ENCODE data around the gene MRPS15.

DNA sequence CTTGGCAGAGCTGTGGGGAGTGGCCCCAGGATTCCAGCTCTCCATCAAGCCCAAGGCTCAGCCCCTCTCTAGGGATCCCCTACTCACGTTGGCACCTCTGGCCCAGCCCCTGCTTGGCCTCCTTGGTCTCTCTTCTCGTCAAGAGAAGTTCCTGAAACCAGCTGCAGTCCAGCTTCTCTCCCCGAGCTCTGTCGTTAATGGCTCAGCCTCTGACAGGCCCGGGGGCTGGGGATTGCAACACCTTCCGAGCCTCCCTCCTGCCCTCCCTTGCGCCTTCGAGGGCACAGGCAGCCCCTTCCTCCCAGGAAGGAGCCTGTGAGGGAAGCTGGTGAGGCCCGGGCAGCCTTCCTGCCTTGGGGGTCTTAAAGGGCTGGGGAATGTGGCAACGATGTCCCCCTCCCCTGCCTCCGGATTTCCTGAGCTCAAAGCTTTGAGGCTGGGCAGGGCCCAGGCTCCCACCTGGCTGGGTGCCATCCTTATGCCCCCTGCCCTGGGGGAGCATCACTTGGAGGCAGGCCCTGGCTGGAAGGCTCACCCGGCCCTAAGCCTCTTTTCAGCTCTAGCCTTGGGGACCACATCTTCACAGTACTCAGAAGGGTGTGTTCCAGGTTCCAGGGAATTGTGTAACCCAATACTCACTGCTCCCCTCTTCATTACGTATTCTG lies 18.7 kb upstream of the MRPS15 start, which contains the start of gene CSF3R:
- no peak for TF ChIP-seq CTCF (IDR thresholded peaks at IDR 0.05; ENCODE audit: insufficient read depth, low read length)
- TF ChIP-seq GABPA (IDR thresholded peaks at IDR 0.05; ENCODE audit: low read depth) = no peak
- peak; percentile 74 for TF ChIP-seq POLR2AphosphoS5 (IDR thresholded peaks at IDR 0.05; ENCODE audit: low read depth)

All from HL-60 (cell line).